HepG2 (cell line): Measurements from ENCODE around the gene HACD2. TPM values are rescaled to one million over a fixed set of nuclear protein-coding genes. Genes with fewer than 3 reads are reported as not detected.

Experiments
- CBX1 ChIP-seq: IDR thresholded peaks from one replicate; pipeline ENCODE4 v1.6.1; 2016; ENCODE audit warnings: antibody characterized with exemption, low read depth
- CENPX ChIP-seq: sonication (generic); formaldehyde crosslinking; IDR thresholded peaks from 2 replicates; pipeline ENCODE4 v1.9.0; 2021; ENCODE audit warnings: mild to moderate bottlenecking, missing genetic modification reagents, moderate library complexity
- CREM ChIP-seq, 2 experiments: sonication (generic) in 1 of 2; formaldehyde crosslinking in 1 of 2; IDR thresholded peaks; 2 replicates each; pipeline versions ENCODE4 v1.4.0 to v1.6.1; 2016 to 2020; ENCODE audit warnings: antibody characterized with exemption in 1 of 2, mild to moderate bottlenecking in 1 of 2, missing genetic modification reagents in 1 of 2
- GATA4 ChIP-seq: sonication (generic); IDR thresholded peaks from 2 replicates; pipeline ENCODE4 v1.6.1; 2016; ENCODE audit warnings: antibody characterized with exemption, low read depth, borderline replicate concordance
- IKZF4 ChIP-seq: sonication (generic); formaldehyde crosslinking; IDR thresholded peaks from 2 replicates; pipeline ENCODE4 v1.5.1; 2020; ENCODE audit warnings: borderline replicate concordance, mild to moderate bottlenecking, low read depth, missing genetic modification reagents; ENCODE audit errors: not compliant biosample characterization
- KAT2B ChIP-seq: fragments of 150-350 bp; IDR thresholded peaks from 2 replicates; pipeline ENCODE4 v1.6.1; 2014; ENCODE audit warnings: low read depth, low read length, borderline replicate concordance
- KDM5B ChIP-seq: sonication (generic); formaldehyde crosslinking; IDR thresholded peaks from 2 replicates; pipeline ENCODE4 v1.4.0; 2020; ENCODE audit warnings: missing genetic modification reagents, mild to moderate bottlenecking, borderline replicate concordance
- POLR2AphosphoS5 ChIP-seq: IDR thresholded peaks from 2 replicates; pipeline ENCODE4 v1.6.1; 2012; ENCODE audit warnings: low read depth, low read length
- RAD51 ChIP-seq: fragments of 450-650 bp; IDR thresholded peaks from 2 replicates; pipeline ENCODE4 v1.6.1; 2016; ENCODE audit warnings: borderline replicate concordance
- TBX2 ChIP-seq: sonication (generic); formaldehyde crosslinking; IDR thresholded peaks from 2 replicates; pipeline ENCODE4 v1.5.0; 2020; ENCODE audit warnings: missing genetic modification reagents, mild to moderate bottlenecking, borderline replicate concordance
- ZKSCAN1 ChIP-seq: fragments of 150-350 bp; IDR thresholded peaks from 2 replicates; pipeline ENCODE4 v1.6.1; 2014; ENCODE audit warnings: low read length
- ZNF496 ChIP-seq: sonication (generic); formaldehyde crosslinking; IDR thresholded peaks from 2 replicates; pipeline ENCODE4 v1.8.1; 2023; ENCODE audit warnings: mild to moderate bottlenecking, moderate library complexity, missing genetic modification reagents; ENCODE audit not compliant: insufficient replicate concordance
- ZNF629 ChIP-seq: sonication (generic); formaldehyde crosslinking; conservative IDR thresholded peaks from 2 replicates; pipeline ENCODE4 v1.5.0; 2020; ENCODE audit warnings: missing genetic modification reagents
- ZNF749 ChIP-seq: sonication (generic); formaldehyde crosslinking; IDR thresholded peaks from 2 replicates; pipeline ENCODE4 v1.8.0; 2022; ENCODE audit warnings: mild to moderate bottlenecking, missing genetic modification reagents, moderate library complexity, borderline replicate concordance
- polyA plus RNA-seq, 8 experiments: library from polyadenylated mRNA; depleted of rRNA in 3 of 8; stranded (reverse) in 7 of 8; unstranded in 1 of 8; fragments of >200 nt; fragmentation: Illumina TruSeq in 4 of 8; extraction: Trizol in 4 of 8; gene quantifications; 2 replicates each; pipeline versions ENCODE4 v1.2.1 to v1.2.3, GENCODE V29; 2011 to 2016; ENCODE audit warnings: low read depth in 4 of 8, missing spikeins in 1 of 8, mixed read lengths in 1 of 8; ENCODE audit not compliant: insufficient read depth in 1 of 8
- total RNA-seq, 5 experiments: library from RNA; depleted of rRNA; stranded (reverse); fragments of >200 nt; fragmentation: Illumina TruSeq; extraction: Trizol; gene quantifications; 2 replicates each; pipeline ENCODE4 v1.2.3, GENCODE V29; 2016; ENCODE audit warnings: low read depth in 1 of 5
- TF ChIP-seq, protein P1 (sequence below): sonication (generic); formaldehyde crosslinking; IDR thresholded peaks from 2 replicates; pipeline ENCODE4 v1.4.0; 2020; ENCODE audit warnings: missing genetic modification reagents, borderline replicate concordance
- TF ChIP-seq, protein P2 (sequence below): fragments of 450-650 bp; IDR thresholded peaks from 2 replicates; pipeline ENCODE4 v1.6.1; 2017
- TF ChIP-seq, protein P3 (sequence below): sonication (generic); formaldehyde crosslinking; IDR thresholded peaks from 2 replicates; pipeline ENCODE4 v1.5.1; 2020; ENCODE audit warnings: missing genetic modification reagents, mild to moderate bottlenecking, borderline replicate concordance
- TF ChIP-seq, protein P4 (sequence below): IDR thresholded peaks from 2 replicates; pipeline ENCODE4 v1.6.1; 2018; ENCODE audit warnings: missing genetic modification reagents
- TF ChIP-seq, protein P5 (sequence below): sonication (generic); formaldehyde crosslinking; IDR thresholded peaks from 2 replicates; pipeline ENCODE4 v1.8.1; 2022; ENCODE audit warnings: mild to moderate bottlenecking, missing genetic modification reagents

Gene HACD2
- total and polyA plus RNA-seq, 2 of the 13 experiments (the other 11 are each of a cell fraction or from before 2014, with no cell fraction given) = 47.0 to 50.4 TPM

DNA sequence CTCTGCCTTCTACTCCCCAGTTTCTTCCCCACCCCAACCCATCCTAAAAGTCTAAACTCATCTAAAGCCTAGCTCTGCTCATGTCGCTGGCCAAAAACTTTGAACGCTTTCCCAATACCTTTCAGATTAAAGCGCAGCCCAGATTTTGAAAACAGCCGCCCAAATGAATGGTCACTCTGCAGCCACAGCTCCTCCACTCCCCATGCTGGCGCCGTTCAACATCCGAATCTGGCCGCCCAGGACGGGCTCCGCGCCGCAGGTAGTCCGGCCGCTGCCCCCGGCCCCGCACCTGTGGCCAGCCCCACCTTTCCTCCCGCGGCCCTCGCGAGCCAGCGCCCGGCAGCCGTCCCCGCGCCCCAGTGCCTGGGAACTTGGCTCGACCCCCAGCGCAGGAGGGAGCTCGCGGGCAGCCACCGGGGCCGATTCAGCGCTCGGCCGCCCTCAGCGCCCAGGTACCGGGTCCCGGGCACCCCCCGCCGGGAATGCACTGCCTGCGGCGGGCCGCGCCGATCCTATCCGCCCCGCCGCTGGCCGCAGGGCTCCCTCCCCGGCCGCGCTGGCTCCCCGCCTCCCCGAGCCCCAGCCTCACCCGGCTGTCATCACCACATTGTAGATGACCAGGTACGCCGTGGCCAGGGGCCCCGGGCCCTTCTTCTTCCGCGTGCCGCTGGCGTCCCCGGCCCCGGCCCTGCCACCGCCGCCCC is 417 bp downstream of the HACD2 start (continued):
- TF ChIP-seq, protein P1, sequence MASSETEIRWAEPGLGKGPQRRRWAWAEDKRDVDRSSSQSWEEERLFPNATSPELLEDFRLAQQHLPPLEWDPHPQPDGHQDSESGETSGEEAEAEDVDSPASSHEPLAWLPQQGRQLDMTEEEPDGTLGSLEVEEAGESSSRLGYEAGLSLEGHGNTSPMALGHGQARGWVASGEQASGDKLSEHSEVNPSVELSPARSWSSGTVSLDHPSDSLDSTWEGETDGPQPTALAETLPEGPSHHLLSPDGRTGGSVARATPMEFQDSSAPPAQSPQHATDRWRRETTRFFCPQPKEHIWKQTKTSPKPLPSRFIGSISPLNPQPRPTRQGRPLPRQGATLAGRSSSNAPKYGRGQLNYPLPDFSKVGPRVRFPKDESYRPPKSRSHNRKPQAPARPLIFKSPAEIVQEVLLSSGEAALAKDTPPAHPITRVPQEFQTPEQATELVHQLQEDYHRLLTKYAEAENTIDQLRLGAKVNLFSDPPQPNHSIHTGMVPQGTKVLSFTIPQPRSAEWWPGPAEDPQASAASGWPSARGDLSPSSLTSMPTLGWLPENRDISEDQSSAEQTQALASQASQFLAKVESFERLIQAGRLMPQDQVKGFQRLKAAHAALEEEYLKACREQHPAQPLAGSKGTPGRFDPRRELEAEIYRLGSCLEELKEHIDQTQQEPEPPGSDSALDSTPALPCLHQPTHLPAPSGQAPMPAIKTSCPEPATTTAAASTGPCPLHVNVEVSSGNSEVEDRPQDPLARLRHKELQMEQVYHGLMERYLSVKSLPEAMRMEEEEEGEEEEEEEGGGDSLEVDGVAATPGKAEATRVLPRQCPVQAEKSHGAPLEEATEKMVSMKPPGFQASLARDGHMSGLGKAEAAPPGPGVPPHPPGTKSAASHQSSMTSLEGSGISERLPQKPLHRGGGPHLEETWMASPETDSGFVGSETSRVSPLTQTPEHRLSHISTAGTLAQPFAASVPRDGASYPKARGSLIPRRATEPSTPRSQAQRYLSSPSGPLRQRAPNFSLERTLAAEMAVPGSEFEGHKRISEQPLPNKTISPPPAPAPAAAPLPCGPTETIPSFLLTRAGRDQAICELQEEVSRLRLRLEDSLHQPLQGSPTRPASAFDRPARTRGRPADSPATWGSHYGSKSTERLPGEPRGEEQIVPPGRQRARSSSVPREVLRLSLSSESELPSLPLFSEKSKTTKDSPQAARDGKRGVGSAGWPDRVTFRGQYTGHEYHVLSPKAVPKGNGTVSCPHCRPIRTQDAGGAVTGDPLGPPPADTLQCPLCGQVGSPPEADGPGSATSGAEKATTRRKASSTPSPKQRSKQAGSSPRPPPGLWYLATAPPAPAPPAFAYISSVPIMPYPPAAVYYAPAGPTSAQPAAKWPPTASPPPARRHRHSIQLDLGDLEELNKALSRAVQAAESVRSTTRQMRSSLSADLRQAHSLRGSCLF (CRISPR knock-in tag) = no peak
- no peak for TF ChIP-seq KAT2B
- TF ChIP-seq, protein P2, sequence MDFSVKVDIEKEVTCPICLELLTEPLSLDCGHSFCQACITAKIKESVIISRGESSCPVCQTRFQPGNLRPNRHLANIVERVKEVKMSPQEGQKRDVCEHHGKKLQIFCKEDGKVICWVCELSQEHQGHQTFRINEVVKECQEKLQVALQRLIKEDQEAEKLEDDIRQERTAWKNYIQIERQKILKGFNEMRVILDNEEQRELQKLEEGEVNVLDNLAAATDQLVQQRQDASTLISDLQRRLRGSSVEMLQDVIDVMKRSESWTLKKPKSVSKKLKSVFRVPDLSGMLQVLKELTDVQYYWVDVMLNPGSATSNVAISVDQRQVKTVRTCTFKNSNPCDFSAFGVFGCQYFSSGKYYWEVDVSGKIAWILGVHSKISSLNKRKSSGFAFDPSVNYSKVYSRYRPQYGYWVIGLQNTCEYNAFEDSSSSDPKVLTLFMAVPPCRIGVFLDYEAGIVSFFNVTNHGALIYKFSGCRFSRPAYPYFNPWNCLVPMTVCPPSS = no peak
- no peak; the same call in 1 of the 2 replicates for TF ChIP-seq KDM5B
- no peak for TF ChIP-seq TBX2 (CRISPR knock-in tag)
- peak; percentile 72 for TF ChIP-seq IKZF4 (CRISPR knock-in tag)
- no peak for TF ChIP-seq CENPX (CRISPR knock-in tag)
- TF ChIP-seq, protein P3, sequence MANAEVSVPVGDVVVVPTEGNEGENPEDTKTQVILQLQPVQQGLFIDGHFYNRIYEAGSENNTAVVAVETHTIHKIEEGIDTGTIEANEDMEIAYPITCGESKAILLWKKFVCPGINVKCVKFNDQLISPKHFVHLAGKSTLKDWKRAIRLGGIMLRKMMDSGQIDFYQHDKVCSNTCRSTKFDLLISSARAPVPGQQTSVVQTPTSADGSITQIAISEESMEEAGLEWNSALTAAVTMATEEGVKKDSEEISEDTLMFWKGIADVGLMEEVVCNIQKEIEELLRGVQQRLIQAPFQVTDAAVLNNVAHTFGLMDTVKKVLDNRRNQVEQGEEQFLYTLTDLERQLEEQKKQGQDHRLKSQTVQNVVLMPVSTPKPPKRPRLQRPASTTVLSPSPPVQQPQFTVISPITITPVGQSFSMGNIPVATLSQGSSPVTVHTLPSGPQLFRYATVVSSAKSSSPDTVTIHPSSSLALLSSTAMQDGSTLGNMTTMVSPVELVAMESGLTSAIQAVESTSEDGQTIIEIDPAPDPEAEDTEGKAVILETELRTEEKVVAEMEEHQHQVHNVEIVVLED (CRISPR knock-in tag) = no peak
- no peak for TF ChIP-seq POLR2AphosphoS5
- TF ChIP-seq CREM (IDR thresholded peaks at IDR 0.05) = no peak
- no peak for TF ChIP-seq CREM (CRISPR knock-in tag; IDR thresholded peaks at IDR 0.05)
- no peak for TF ChIP-seq ZNF629 (CRISPR knock-in tag)
- TF ChIP-seq ZNF496 (CRISPR knock-in tag) = no peak
- TF ChIP-seq, protein P4, sequence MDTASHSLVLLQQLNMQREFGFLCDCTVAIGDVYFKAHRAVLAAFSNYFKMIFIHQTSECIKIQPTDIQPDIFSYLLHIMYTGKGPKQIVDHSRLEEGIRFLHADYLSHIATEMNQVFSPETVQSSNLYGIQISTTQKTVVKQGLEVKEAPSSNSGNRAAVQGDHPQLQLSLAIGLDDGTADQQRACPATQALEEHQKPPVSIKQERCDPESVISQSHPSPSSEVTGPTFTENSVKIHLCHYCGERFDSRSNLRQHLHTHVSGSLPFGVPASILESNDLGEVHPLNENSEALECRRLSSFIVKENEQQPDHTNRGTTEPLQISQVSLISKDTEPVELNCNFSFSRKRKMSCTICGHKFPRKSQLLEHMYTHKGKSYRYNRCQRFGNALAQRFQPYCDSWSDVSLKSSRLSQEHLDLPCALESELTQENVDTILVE = no peak
- no peak for TF ChIP-seq RAD51
- no peak for TF ChIP-seq CBX1
- TF ChIP-seq ZKSCAN1 = no peak
- no peak for TF ChIP-seq GATA4
- no peak for TF ChIP-seq ZNF749 (CRISPR knock-in tag)
- TF ChIP-seq, protein P5, sequence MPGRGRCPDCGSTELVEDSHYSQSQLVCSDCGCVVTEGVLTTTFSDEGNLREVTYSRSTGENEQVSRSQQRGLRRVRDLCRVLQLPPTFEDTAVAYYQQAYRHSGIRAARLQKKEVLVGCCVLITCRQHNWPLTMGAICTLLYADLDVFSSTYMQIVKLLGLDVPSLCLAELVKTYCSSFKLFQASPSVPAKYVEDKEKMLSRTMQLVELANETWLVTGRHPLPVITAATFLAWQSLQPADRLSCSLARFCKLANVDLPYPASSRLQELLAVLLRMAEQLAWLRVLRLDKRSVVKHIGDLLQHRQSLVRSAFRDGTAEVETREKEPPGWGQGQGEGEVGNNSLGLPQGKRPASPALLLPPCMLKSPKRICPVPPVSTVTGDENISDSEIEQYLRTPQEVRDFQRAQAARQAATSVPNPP (CRISPR knock-in tag) = no peak
